Coronary artery (tissue), 2 donors: ENCODE measurements around the gene TMEM271.

Source experiments
- DNase-seq: peaks from one replicate; pipeline ENCODE4 v3.0.0-alpha.2; 2017; ENCODE audit warnings: low spot score
- H3K27ac ChIP-seq, 2 donors: fragments of 200-600 bp; sonication (generic); one replicate each; pipeline ENCODE4 v1.5.1; 2016 to 2019
- H3K4me3 ChIP-seq: fragments of 200-600 bp; sonication (generic); 2 replicates; pipeline ENCODE4 v1.5.1; 2016; ENCODE audit warnings: mild to moderate bottlenecking, moderate library complexity
- TF ChIP-seq, protein P1 (sequence below): fragments of 200-600 bp; sonication (generic); IDR thresholded peaks from one replicate; pipeline ENCODE4 v1.5.1; 2019; ENCODE audit warnings: antibody characterized with exemption

Gene TMEM271

DNA sequence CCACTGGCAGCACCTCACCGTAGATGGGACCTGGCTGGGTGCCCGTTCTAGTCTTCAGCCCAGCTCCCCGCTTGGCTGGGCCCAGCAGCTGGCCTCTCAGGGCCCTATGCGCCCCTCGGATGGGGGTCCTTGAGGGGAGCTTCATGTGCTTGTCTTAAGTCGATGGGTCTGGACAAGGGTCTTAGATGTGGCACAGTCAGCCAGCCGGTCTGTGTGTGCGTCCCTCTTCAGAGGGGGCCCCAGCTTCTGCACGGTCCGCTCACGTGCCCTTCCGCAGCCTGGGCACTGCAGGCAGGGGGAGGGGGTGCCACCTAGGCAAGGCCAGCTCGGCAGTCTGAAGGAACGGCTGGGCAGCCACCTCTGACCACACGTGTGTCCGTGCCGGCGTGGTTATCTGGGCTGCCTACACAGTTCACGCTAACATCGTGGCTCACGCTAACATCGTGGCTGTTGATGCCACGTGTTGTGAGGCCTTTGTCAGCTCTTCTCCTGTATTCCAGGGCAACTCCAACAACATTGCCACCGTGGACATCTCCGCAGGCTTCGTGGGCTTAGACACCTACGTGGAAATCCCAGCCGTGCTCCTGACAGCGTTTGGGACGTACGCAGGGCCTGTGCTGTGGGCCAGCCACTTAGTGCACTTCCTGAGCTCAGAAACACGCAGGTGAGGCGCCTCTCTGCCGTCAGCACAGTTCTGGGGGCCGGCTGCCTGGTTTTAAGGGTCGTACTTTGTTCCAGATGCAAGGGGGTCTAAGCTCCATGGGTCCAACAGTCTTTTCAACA is 42.6 kb downstream of the TMEM271 start:
- DNase-seq, result peak; percentile 41
- no peak overlapping the region for H3K27ac ChIP-seq

DNA sequence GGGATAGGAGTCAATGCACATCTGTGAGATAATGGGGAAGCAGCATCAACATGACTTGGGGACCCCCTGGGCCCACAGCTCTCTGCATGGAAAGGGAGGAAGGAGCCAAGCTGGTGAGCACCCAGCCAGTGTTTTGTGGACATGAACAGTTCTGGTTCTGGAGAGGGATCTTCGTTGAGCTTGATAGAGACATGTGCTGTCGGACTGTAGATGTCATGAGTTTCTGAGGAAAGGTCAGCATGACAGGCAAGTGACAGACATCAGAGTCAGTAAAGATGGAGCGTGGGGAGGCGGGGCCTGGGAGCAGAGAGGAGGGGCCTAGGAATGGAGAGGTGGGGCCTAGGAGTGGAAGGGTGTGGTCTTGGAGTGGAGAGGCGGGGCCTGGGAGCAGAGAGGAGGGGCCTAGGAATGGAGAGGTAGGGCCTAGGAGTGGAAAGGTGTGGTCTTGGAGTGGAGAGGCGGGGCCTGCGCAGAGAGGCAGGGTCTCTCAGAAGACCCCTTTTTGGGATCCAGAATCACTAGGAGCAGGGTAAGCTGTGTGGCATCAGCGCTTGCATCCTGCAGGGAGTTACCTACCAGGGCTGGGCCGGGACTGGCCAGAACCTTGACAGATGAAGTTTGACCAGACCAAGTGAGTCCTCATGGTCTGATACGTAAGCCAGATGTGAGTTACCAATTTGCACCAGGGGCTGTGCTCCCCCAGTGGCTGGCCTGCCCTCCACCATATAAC is 43.3 kb downstream of the TMEM271 start:
- TF ChIP-seq, protein P1, sequence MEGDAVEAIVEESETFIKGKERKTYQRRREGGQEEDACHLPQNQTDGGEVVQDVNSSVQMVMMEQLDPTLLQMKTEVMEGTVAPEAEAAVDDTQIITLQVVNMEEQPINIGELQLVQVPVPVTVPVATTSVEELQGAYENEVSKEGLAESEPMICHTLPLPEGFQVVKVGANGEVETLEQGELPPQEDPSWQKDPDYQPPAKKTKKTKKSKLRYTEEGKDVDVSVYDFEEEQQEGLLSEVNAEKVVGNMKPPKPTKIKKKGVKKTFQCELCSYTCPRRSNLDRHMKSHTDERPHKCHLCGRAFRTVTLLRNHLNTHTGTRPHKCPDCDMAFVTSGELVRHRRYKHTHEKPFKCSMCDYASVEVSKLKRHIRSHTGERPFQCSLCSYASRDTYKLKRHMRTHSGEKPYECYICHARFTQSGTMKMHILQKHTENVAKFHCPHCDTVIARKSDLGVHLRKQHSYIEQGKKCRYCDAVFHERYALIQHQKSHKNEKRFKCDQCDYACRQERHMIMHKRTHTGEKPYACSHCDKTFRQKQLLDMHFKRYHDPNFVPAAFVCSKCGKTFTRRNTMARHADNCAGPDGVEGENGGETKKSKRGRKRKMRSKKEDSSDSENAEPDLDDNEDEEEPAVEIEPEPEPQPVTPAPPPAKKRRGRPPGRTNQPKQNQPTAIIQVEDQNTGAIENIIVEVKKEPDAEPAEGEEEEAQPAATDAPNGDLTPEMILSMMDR, result no peak
- no peak overlapping the region for H3K27ac ChIP-seq

More for the DNA sequence above, 42.6 kb downstream of the TMEM271 start:
- TF ChIP-seq, protein P1, result no peak
- H3K4me3 ChIP-seq, result no peak overlapping the region

DNA sequence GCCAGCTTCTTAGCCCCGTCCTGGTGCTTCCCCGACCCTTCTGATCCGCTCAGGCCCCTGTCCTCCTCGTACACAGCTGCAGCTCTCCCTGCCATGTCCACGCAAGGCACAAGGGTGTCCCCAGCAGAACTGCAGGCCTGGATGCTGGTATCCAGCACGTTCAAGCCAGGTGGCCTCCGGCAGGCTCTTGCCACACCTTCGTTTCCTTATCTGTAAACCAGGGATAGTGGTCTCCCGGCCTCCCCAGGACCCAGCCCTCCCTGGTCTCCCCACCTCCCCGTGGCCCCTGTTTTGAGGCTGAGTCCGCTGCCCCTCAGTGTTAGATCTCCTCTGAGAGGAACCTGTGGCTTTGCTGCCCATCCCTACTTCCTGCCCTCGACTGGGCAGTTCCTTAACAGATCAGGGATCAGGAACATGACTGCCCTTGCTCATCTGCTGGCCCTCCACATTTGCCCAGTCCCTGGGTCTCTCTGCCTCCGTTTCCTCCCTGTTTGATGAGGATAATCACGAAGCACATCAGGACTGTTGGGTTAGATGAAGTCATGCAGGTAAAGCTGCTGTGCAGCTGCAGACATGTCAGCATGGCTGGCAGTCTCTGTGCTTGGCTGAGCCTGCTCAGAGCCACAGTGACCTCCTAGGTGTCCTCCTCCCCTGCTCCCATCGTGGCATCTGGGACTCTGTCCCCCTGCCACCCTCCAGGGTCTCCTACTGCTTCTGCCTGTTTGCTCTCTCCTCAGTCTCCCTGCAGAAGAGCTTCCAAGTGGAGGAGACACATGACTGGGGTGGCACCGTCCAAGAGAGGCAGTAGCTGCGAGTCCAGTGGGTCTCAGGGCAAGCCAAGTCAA is 44.2 kb downstream of the TMEM271 start:
- TF ChIP-seq, protein P1, result no peak
- no peak for DNase-seq
- H3K27ac ChIP-seq, result no peak overlapping the region

More for the DNA sequence above, 43.3 kb downstream of the TMEM271 start:
- H3K4me3 ChIP-seq, result no peak overlapping the region
- DNase-seq, result peak; percentile 54

DNA sequence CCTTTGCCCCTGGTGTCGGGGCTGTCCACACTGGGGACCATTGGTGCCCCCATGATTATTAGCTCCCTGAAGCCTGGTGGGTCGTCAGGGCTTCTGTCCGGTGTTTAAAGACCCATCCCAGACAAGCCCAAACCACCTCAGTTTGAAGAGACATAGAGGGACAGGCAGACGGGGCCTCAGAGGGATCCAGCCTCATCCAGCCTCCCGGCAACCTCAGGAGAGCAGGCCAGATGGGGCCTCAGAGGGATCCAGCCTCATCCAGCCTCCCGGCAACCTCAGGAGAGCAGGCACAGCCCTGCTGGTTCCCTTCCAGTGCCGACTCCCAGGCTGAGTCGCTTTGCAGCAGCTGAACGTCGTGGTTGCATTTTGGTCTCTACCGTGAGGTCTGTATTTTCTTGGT is 45.0 kb downstream of the TMEM271 start:
- DNase-seq, result peak; percentile 59
- H3K4me3 ChIP-seq, result no peak overlapping the region
- no peak overlapping the region for H3K27ac ChIP-seq
- TF ChIP-seq, protein P1, result no peak

More for the DNA sequence above, 44.2 kb downstream of the TMEM271 start:
- no peak overlapping the region for H3K4me3 ChIP-seq

DNA sequence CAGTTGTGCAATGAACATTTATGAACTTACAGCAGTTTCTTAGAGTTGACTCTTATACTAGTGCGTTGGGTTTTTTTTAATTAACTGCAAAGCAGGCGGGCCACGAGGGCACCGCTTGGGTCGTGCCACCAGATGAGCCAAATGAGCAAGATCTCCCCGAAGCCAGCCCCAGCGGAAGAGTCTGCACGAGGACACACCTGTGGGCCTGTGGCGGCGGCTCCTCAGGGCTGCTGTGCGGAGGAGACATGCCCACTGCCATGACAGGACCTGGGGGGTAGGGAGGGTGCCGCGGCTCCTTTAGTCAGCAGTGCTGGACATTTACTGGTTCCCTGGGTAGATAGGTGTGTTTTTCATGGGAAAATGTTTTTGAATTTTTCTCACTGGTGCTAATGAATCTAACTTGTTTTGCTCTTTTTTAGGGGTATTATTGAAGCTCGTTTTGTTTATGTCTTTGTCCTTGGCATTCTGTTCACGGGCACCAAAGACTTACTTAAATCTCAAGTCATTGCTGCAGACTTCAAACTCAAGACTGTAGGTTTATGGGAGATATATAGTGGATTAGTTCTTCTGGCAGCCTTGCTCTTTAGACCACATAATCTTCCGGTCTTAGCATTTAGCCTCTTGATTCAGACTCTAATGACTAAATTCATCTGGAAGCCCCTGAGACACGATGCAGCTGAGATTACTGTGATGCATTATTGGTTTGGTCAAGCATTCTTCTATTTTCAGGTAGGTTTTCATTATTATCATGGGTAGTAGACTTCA is 45.9 kb downstream of the TMEM271 start:
- DNase-seq, result peak; percentile 45
- TF ChIP-seq, protein P1, result no peak
- Histone ChIP-seq H3K27ac (no peak overlapping the region), H3K4me3 (no peak overlapping the region)

DNA sequence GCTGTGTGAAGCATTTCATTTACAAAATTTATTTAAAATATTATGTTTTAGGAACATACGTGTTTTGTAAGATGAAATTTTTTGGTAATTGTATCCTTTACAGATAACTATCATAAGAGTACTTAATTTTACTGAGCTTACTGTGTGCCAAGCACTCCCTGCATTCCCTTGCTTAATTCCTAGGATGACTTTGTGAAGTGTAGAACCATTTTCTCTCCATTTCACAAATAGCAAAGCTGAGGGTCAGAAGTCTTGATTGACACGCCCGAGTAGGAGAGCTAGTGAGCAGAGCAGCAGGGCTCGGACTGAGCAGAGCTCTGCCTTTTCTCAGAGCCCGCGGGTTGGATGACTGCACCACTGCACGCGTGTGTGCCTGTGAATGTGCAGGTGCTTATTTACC is 46.5 kb downstream of the TMEM271 start:
- TF ChIP-seq, protein P1, result no peak
- no peak overlapping the region for H3K4me3 ChIP-seq
- DNase-seq, result no peak
- H3K27ac ChIP-seq, result no peak overlapping the region
